HG03432 (cell line): ENCODE measurements around the gene PAPLN.

Experiments used
- ATAC-seq: cut with Tn5 transposase; IDR thresholded peaks from one replicate; pipeline ENCODE4 v1.9.1; 2021; ENCODE audit warnings: mild to moderate bottlenecking, moderate library complexity; ENCODE audit not compliant: unreplicated experiment

The PAPLN gene

GRCh38 chr14:73231981-73232851 is 5.1 kb upstream of the PAPLN start:
- no peak for ATAC-seq

GRCh38 chr14:73232984-73233383 is 4.3 kb upstream of the PAPLN start:
- ATAC-seq: no peak

- ATAC-seq: no peak
Measured at GRCh38 chr14:73233564-73233963, 3.7 kb upstream of the PAPLN start.

GRCh38 chr14:73234029-73234428 is 3.3 kb upstream of the PAPLN start:
- no peak for ATAC-seq

- ATAC-seq: no peak
Measured at GRCh38 chr14:73234586-73235394, 2.5 kb upstream of the PAPLN start.

GRCh38 chr14:73235531-73236155 is 1.7 kb upstream of the PAPLN start:
- no peak for ATAC-seq

GRCh38 chr14:73236157-73236556 is 1.1 kb upstream of the PAPLN start:
- no peak for ATAC-seq

- ATAC-seq: no peak
Measured at GRCh38 chr14:73236752-73237218, 521 bp upstream of the PAPLN start.

- ATAC-seq: no peak
Measured at GRCh38 chr14:73237786-73238423, 599 bp downstream of the PAPLN start.

- ATAC-seq: no peak
Measured at GRCh38 chr14:73238424-73238852, 1.1 kb downstream of the PAPLN start.

- no peak for ATAC-seq
Measured at GRCh38 chr14:73238941-73239340, 1.6 kb downstream of the PAPLN start.

GRCh38 chr14:73239393-73240241 is 2.3 kb downstream of the PAPLN start:
- no peak for ATAC-seq

- no peak for ATAC-seq
Measured at GRCh38 chr14:73240816-73241480, 3.6 kb downstream of the PAPLN start.

GRCh38 chr14:73241481-73242165 is 4.3 kb downstream of the PAPLN start:
- no peak for ATAC-seq

GRCh38 chr14:73242357-73242901 is 5.1 kb downstream of the PAPLN start:
- no peak for ATAC-seq

GRCh38 chr14:73243341-73243740 is 6.0 kb downstream of the PAPLN start:
- ATAC-seq: no peak

- ATAC-seq: no peak
Measured at GRCh38 chr14:73243748-73244147, 6.4 kb downstream of the PAPLN start.

- ATAC-seq: no peak
Measured at GRCh38 chr14:73244541-73245290, 7.4 kb downstream of the PAPLN start.
